WERI-Rb-1 (cell line): ENCODE results near the gene IWS1.

Experiments
- DNase-seq: peaks from one replicate; pipeline ENCODE4 v3.0.0-alpha.2; 2020
- H3K27ac ChIP-seq: fragments of 250-450 bp; sonication (Bioruptor Pico); 2 replicates; pipeline ENCODE4 v1.5.1; 2020; ENCODE audit warnings: mild to moderate bottlenecking, moderate library complexity
- H3K27me3 ChIP-seq: fragments of 250-450 bp; sonication (Bioruptor Pico); 2 replicates; pipeline ENCODE4 v1.5.1; 2021; ENCODE audit warnings: mild to moderate bottlenecking, low read depth, moderate library complexity; ENCODE audit not compliant: insufficient read depth, severe bottlenecking
- H3K36me3 ChIP-seq: fragments of 250-450 bp; sonication (Bioruptor Pico); 2 replicates; pipeline ENCODE4 v1.5.1; 2020; ENCODE audit warnings: mild to moderate bottlenecking, moderate library complexity
- H3K4me3 ChIP-seq: 2 replicates; pipeline ENCODE4 v1.5.1; 2011; ENCODE audit warnings: low read depth, mild to moderate bottlenecking, control low read depth, low read length
- H3K9me3 ChIP-seq: fragments of 250-450 bp; sonication (Bioruptor Pico); 2 replicates; pipeline ENCODE4 v1.5.1; 2021; ENCODE audit warnings: mild to moderate bottlenecking, moderate library complexity; ENCODE audit not compliant: severe bottlenecking
- CTCF ChIP-seq: IDR thresholded peaks from 2 replicates; pipeline ENCODE4 v1.5.1; 2011; ENCODE audit warnings: low read depth, mild to moderate bottlenecking, control low read depth, inconsistent platforms, low read length

Gene IWS1

GRCh38 chr2:127462461-127462860 lies 63.8 kb downstream of the IWS1 start:
- TF ChIP-seq CTCF = no peak
- H3K9me3 ChIP-seq = no peaks in the 10 kb centered on the region
- H3K27ac ChIP-seq = no peak overlapping the region
- DNase-seq = no peak
- no peak overlapping the region for H3K4me3 ChIP-seq
- H3K27me3 ChIP-seq = no peaks in the 10 kb centered on the region
- H3K36me3 ChIP-seq = no peaks in the 10 kb centered on the region

- no peak for TF ChIP-seq CTCF
- no peak overlapping the region for H3K27ac ChIP-seq
- no peaks in the 10 kb centered on the region for H3K36me3 ChIP-seq
- no peaks in the 10 kb centered on the region for H3K9me3 ChIP-seq
- H3K27me3 ChIP-seq = no peaks in the 10 kb centered on the region
- no peak for DNase-seq
- H3K4me3 ChIP-seq = no peak overlapping the region
Observed at GRCh38 chr2:127456960-127457359, 69.3 kb downstream of the IWS1 start.

GRCh38 chr2:127455566-127456493 lies 70.5 kb downstream of the IWS1 start:
- H3K9me3 ChIP-seq = no peaks in the 10 kb centered on the region
- no peaks in the 10 kb centered on the region for H3K27me3 ChIP-seq
- no peak overlapping the region for H3K4me3 ChIP-seq
- no peak for TF ChIP-seq CTCF
- H3K36me3 ChIP-seq = no peaks in the 10 kb centered on the region
- DNase-seq = no peak
- peak overlapping the region; percentile 5; the same call in 1 of the 2 replicates for H3K27ac ChIP-seq

GRCh38 chr2:127454595-127455565 lies 71.4 kb downstream of the IWS1 start:
- DNase-seq = peak; percentile 81
- H3K36me3 ChIP-seq = no peaks in the 10 kb centered on the region
- no peaks in the 10 kb centered on the region for H3K27me3 ChIP-seq
- H3K4me3 ChIP-seq = peak overlapping the region; percentile 24
- no peak for TF ChIP-seq CTCF
- H3K27ac ChIP-seq = peak overlapping the region; percentile 43
- H3K9me3 ChIP-seq = no peaks in the 10 kb centered on the region

GRCh38 chr2:127453392-127454171 lies 72.7 kb downstream of the IWS1 start:
- no peaks in the 10 kb centered on the region for H3K36me3 ChIP-seq
- H3K27me3 ChIP-seq = no peaks in the 10 kb centered on the region
- peak; percentile 87 for TF ChIP-seq CTCF
- H3K9me3 ChIP-seq = no peaks in the 10 kb centered on the region
- H3K4me3 ChIP-seq = no peak overlapping the region
- H3K27ac ChIP-seq = peak overlapping the region; percentile 44
- peak; percentile 65 for DNase-seq
